KG1 (cell line): ENCODE results near the gene PSMD2.
"Not testable (repeated sequence)": the region's sequence is repeated elsewhere in the genome, so short reads cannot be mapped to it uniquely, and the experiment has no call there.

Source experiments
- DNase-seq: peaks from one replicate; lab custom pipeline; 2025; lab: John Stamatoyannopoulos, UW

The PSMD2 gene

GRCh38 chr3:184298759-184299487 lies at the start of gene PSMD2:
Gene PSMD2, plus strand, starts transcription at chr3:184299241. Its CDS starts 26 bp downstream, at chr3:184299267.
- DNase-seq = peak; percentile 86

- DNase-seq = peak; percentile 93
Measured at GRCh38 chr3:184249412-184250166, 49.5 kb upstream of the PSMD2 start, which contains the start of gene EEF1AKMT4. Gene EEF1AKMT4, plus strand, starts transcription at chr3:184249672. Its CDS starts 23 bp downstream, at chr3:184249695.

- DNase-seq = peak; percentile 96
Measured at GRCh38 chr3:184250167-184250828, 48.7 kb upstream of the PSMD2 start.

GRCh38 chr3:184255291-184256039 lies 43.6 kb upstream of the PSMD2 start:
- no peak for DNase-seq

GRCh38 chr3:184257083-184257915 lies 41.7 kb upstream of the PSMD2 start:
- no peak for DNase-seq

GRCh38 chr3:184258926-184259325 lies 40.1 kb upstream of the PSMD2 start:
- DNase-seq = no peak

GRCh38 chr3:184259396-184259877 lies 39.6 kb upstream of the PSMD2 start:
- no peak for DNase-seq

GRCh38 chr3:184259878-184260723 lies 38.9 kb upstream of the PSMD2 start:
- DNase-seq = no peak

GRCh38 chr3:184260724-184261269 lies 38.2 kb upstream of the PSMD2 start:
- no peak for DNase-seq

GRCh38 chr3:184261270-184261853 lies 37.7 kb upstream of the PSMD2 start, which contains the start of gene CAMK2N2:
Gene CAMK2N2, minus strand, starts transcription at chr3:184261553. Its CDS starts 268 bp downstream, at chr3:184261285.
- DNase-seq = no peak

- no peak for DNase-seq
Measured at GRCh38 chr3:184261854-184262763, 36.9 kb upstream of the PSMD2 start.

- DNase-seq = no peak
Measured at GRCh38 chr3:184262764-184263179, 36.3 kb upstream of the PSMD2 start.

- DNase-seq = not testable (repeated sequence)
Measured at GRCh38 chr3:184267249-184267648, 31.8 kb upstream of the PSMD2 start.

GRCh38 chr3:184272269-184272668 lies 26.8 kb upstream of the PSMD2 start:
- DNase-seq = no peak

- DNase-seq = no peak
Measured at GRCh38 chr3:184275381-184275701, 23.7 kb upstream of the PSMD2 start.

GRCh38 chr3:184275961-184276910 lies 22.8 kb upstream of the PSMD2 start, which contains the start of gene ECE2:
Gene ECE2, plus strand, starts transcription at chr3:184276022. Its CDS starts 132 bp downstream, at chr3:184276154.
- DNase-seq = no peak

GRCh38 chr3:184277366-184277765 lies 21.7 kb upstream of the PSMD2 start:
- no peak for DNase-seq
